Prostate gland (tissue), 2 donors: ENCODE measurements around the gene CNTLN. TPM values are rescaled to one million over a fixed set of nuclear protein-coding genes. Genes with fewer than 3 reads are reported as not detected.

ENCODE experiments used
- DNase-seq: peaks from one replicate; pipeline ENCODE4 v3.0.0-alpha.2; 2019; ENCODE audit warnings: low spot score
- H3K27ac ChIP-seq, 2 donors: fragments of 200-600 bp; sonication (generic); 2 replicates each; pipeline ENCODE4 v1.5.1; 2017 to 2019
- H3K27me3 ChIP-seq: fragments of 200-600 bp; sonication (generic); replicated peaks from 2 replicates; pipeline ENCODE4 v1.5.1; 2019; ENCODE audit not compliant: insufficient read depth
- H3K36me3 ChIP-seq, 2 donors: fragments of 200-600 bp; sonication (generic); 1 replicate in 1 of 2; 2 replicates in 1 of 2; pipeline versions ENCODE4 v1.5.1 to v1.8.1; 2017 to 2019
- H3K4me1 ChIP-seq: fragments of 200-600 bp; sonication (generic); replicated peaks from 2 replicates; pipeline ENCODE4 v1.5.1; 2019
- H3K4me3 ChIP-seq, 2 donors: fragments of 200-600 bp; sonication (generic); 2 replicates each; pipeline ENCODE4 v1.5.1; 2017 to 2019
- H3K9me3 ChIP-seq: fragments of 200-600 bp; sonication (generic); 2 replicates; pipeline ENCODE4 v1.5.1; 2017
- CTCF ChIP-seq, 4 experiments: fragments of 200-600 bp in 2 of 4; fragments of 450-650 bp in 2 of 4; sonication (generic) in 2 of 4; IDR thresholded peaks; 1 replicate in 3 of 4; 2 replicates in 1 of 4; pipeline ENCODE4 v1.5.1; 2016 to 2019; ENCODE audit warnings: antibody characterized with exemption in 4 of 4, mild to moderate bottlenecking in 2 of 4, moderate library complexity in 2 of 4
- POLR2A ChIP-seq: fragments of 450-650 bp; IDR thresholded peaks from one replicate; pipeline ENCODE4 v1.6.1; 2016; ENCODE audit warnings: antibody characterized with exemption, mild to moderate bottlenecking
- POLR2AphosphoS5 ChIP-seq: sonication (generic); formaldehyde crosslinking; IDR thresholded peaks from one replicate; pipeline ENCODE4 v1.6.1; 2017; ENCODE audit warnings: antibody characterized with exemption
- WGBS: methylation state at CpG from one replicate; pipeline ENCODE4 v1.1.5; 2018; 5-methylcytosine and 5-hydroxymethylcytosine counted together
- intact Hi-C: fragments of 100-400 bp; cut with DNase I; formaldehyde crosslinking; loops from one replicate; pipeline ENCODE4 v1.14.2; 2022
- total RNA-seq, 2 donors: library from RNA; depleted of rRNA; stranded (reverse); fragments of >200 nt; gene quantifications; one replicate each; pipeline ENCODE4 v1.1.0, GENCODE V29; 2016

Gene CNTLN
- total RNA-seq, 2 donors from 2014 or later = 4.1 to 12.9 TPM

DNA sequence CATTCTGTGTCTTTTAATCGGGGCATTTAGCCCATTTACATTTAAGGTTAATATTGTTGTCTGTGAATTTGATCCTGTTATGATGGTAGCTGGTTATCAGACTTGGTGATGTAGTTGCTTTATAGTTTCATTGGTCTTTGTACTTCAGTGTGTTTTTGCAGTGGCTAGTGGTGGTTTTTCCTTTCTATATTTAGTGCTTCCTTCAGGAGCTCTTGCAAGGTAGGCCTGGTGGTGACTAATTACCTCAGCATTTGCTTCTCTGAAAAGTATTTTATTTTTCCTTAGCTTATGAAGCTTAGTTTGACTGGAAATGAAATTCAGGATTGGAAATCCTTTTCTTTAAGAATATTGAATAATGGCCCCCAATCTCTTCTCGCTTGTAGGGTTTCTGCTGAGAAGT lies 156.9 kb downstream of the CNTLN start:
- 98% methylated on average over 2 of the region's 2 CpGs for WGBS
- H3K27ac ChIP-seq = no peak overlapping the region
- H3K27me3 ChIP-seq = no peaks in the 10 kb centered on the region
- TF ChIP-seq POLR2AphosphoS5 = no peak
- TF ChIP-seq CTCF (IDR thresholded peaks at IDR 0.05) = no peak
- no peak for TF ChIP-seq POLR2A
- DNase-seq = no peak
- H3K4me3 ChIP-seq = no peak overlapping the region
- H3K4me1 ChIP-seq = no peaks in the 10 kb centered on the region
- H3K9me3 ChIP-seq = no peaks in the 10 kb centered on the region
- intact Hi-C loops = no loop called here
- no peaks in the 10 kb centered on the region for H3K36me3 ChIP-seq

- Histone ChIP-seq H3K9me3 (no peaks in the 10 kb centered on the region), H3K4me1 (no peaks in the 10 kb centered on the region), H3K27me3 (no peaks in the 10 kb centered on the region), H3K36me3 (no peaks in the 10 kb centered on the region), H3K4me3 (no peak overlapping the region), H3K27ac (no peak overlapping the region)
- intact Hi-C loops = no loop called here
- TF ChIP-seq POLR2A (no peak), CTCF (IDR thresholded peaks at IDR 0.05) (no peak), POLR2AphosphoS5 (no peak)
- DNase-seq = no peak
- 94% methylated on average over 11 of the region's 12 CpGs for WGBS
Measured at GRCh38 chr9:17293685-17294084, 158.8 kb downstream of the CNTLN start.

DNA sequence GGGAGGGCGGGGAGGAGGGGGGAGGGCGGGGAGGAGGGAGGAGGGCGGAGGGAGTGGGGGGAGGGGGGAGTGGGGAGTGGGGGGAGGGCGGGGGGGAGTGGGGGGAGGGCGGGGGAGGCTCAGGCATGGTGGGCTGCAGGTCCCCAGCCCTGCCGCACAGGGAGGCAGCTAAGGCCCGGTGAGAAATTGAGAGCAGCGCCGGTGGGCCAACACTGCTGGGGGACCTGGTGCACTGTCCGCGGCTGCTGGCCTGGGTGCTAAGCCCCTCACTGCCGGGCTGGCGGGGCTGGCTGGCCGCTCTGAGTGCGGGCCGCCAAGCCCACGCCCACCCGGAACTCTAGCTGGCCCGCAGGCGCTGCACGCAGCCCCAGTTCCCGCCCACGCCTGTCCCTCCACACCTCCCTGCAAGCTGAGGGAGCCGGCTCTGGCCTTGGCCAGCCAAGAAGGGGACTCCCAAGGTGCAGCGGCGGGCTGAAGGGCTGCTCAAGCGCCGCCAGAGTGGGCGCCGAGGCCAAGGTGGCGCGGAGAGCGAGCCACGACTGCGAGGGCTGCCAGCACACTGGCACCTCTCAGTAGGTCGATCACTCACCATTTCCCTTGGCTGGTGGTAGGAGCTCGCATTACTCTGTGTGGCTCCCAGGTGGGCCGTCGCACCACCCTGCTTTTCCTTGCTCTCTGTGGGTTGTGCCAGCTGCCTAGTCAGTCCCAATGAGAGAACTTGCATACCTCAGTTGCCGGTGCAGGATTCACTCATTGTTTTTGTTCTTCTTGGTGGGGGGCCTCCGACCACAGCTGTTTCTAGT lies 160.2 kb downstream of the CNTLN start:
- no peak for DNase-seq
- Histone ChIP-seq H3K36me3 (no peaks in the 10 kb centered on the region), H3K27me3 (no peaks in the 10 kb centered on the region), H3K27ac (no peak overlapping the region), H3K9me3 (no peaks in the 10 kb centered on the region), H3K4me3 (no peak overlapping the region), H3K4me1 (no peaks in the 10 kb centered on the region)
- intact Hi-C loops = no loop called here
- TF ChIP-seq POLR2AphosphoS5 (no peak), CTCF (IDR thresholded peaks at IDR 0.05) (no peak), POLR2A (no peak)
- WGBS = 90% methylated on average over 35 of the region's 41 CpGs

GRCh38 chr9:17315341-17315740 lies 180.5 kb downstream of the CNTLN start:
- H3K4me3 ChIP-seq = no peak overlapping the region
- no peak for DNase-seq

GRCh38 chr9:17318821-17319320 lies 184.0 kb downstream of the CNTLN start:
- intact Hi-C loops = no loop called here
- H3K27ac ChIP-seq = no peak overlapping the region

More at GRCh38 chr9:17315341-17315740, 180.5 kb downstream of the CNTLN start:
- Histone ChIP-seq H3K27ac (no peak overlapping the region), H3K36me3 (no peaks in the 10 kb centered on the region), H3K9me3 (no peaks in the 10 kb centered on the region), H3K4me1 (no peaks in the 10 kb centered on the region), H3K27me3 (no peaks in the 10 kb centered on the region)
- no peak for TF ChIP-seq POLR2AphosphoS5
- intact Hi-C loops = no loop called here

More at GRCh38 chr9:17318821-17319320, 184.0 kb downstream of the CNTLN start:
- 78% methylated on average over 4 of the region's 4 CpGs for whole genome bisulfite sequencing
- Histone ChIP-seq H3K9me3 (no peaks in the 10 kb centered on the region), H3K4me3 (no peak overlapping the region), H3K4me1 (no peaks in the 10 kb centered on the region), H3K27me3 (no peaks in the 10 kb centered on the region), H3K36me3 (no peaks in the 10 kb centered on the region)
- DNase-seq = no peak
- TF ChIP-seq POLR2AphosphoS5 (no peak), POLR2A (no peak), CTCF (IDR thresholded peaks at IDR 0.05) (no peak)
